ENCODE results near the gene IL1RAPL2. TPM values are rescaled to one million over a fixed set of nuclear protein-coding genes. Genes with fewer than 3 reads are reported as not detected.

Gene IL1RAPL2
- total RNA-seq, 4 donors from 2014 or later = 0.19 to 0.38 TPM; not detected in 2

DNA sequence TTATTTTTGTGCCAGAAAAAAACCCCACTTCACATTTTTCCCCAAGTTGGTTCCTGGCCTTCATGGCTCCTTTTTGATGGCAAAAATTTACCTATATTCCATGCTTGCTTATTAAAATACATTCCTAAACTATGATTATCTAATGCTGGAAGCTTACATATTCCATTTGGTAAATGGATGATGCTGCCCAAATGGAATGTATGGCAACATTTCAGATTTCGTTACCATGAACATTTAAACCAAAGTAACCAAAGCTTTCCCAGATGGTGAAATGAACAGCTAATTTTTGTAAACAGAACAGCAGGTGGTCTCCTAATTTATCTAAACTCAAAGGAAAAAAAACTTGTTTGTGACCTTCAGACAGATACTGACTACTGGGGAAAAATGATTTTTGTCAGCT, 765.2 kb downstream of the IL1RAPL2 start:
- no peak overlapping the region for H3K4me3 ChIP-seq (ENCODE audit: low read depth, poor library complexity, severe bottlenecking)
- no peak for TF ChIP-seq POLR2A (IDR thresholded peaks at IDR 0.05)
- TF ChIP-seq CTCF (IDR thresholded peaks at IDR 0.05) = no peak
- 39 to 47% methylated on average over 1 of the region's 1 CpG for WGBS, 2 donors
- intact Hi-C loops (cut with DNase I; ENCODE audit: low total_unique reads) = no loop called here
- DNase-seq (ENCODE audit: low spot score in 2 of 2) = no peak

- intact Hi-C loops (cut with DNase I; ENCODE audit: low total_unique reads) = no loop called here
- WGBS, 2 donors = 91 to 98% methylated on average over 3 of the region's 3 CpGs
- no peak overlapping the region for H3K4me3 ChIP-seq (ENCODE audit: low read depth, poor library complexity, severe bottlenecking)
- no peak for DNase-seq (ENCODE audit: low spot score in 2 of 2)
- no peak for TF ChIP-seq POLR2A (IDR thresholded peaks at IDR 0.05)
Observed at GRCh38 chrX:105347373-105347772, 781.4 kb downstream of the IL1RAPL2 start.

- intact Hi-C loops (cut with DNase I; ENCODE audit: low total_unique reads) = no loop called here
Observed at GRCh38 chrX:105349476-105349875, 783.5 kb downstream of the IL1RAPL2 start.

DNA sequence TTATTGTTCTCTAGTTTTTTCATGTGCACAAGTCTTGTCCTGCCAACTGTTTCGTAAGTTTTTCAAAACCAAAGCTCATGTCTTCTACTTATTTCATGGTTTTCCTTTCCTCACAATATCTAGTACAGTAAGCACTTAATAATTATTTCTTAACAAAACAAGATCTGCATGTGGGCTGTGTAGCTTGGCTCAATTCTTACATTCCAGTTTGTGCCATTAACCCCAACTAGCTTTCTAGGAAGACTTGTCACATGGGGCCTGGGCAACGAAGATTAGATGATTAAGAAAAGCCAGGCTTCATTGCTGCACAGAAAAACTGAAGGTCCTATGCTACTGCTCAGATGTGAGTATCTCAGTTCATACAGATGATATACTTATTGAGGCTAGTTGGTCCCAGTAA, 809.8 kb downstream of the IL1RAPL2 start:
- intact Hi-C loops (cut with DNase I; ENCODE audit: low total_unique reads) = no loop called here
- TF ChIP-seq POLR2A (IDR thresholded peaks at IDR 0.05) = no peak
- no peak for TF ChIP-seq CTCF (IDR thresholded peaks at IDR 0.05)
- DNase-seq (ENCODE audit: low spot score in 2 of 2) = no peak
- WGBS, 2 donors = 33 to 34% methylated on average over 2 of the region's 2 CpGs
- no peak overlapping the region for H3K4me3 ChIP-seq (ENCODE audit: low read depth, poor library complexity, severe bottlenecking)

More at GRCh38 chrX:105349476-105349875, 783.5 kb downstream of the IL1RAPL2 start:
- no peak overlapping the region for H3K4me3 ChIP-seq (ENCODE audit: low read depth, poor library complexity, severe bottlenecking)
- TF ChIP-seq CTCF (IDR thresholded peaks at IDR 0.05) (no peak), POLR2A (IDR thresholded peaks at IDR 0.05) (no peak)
- DNase-seq (ENCODE audit: low spot score in 2 of 2) = no peak

DNA sequence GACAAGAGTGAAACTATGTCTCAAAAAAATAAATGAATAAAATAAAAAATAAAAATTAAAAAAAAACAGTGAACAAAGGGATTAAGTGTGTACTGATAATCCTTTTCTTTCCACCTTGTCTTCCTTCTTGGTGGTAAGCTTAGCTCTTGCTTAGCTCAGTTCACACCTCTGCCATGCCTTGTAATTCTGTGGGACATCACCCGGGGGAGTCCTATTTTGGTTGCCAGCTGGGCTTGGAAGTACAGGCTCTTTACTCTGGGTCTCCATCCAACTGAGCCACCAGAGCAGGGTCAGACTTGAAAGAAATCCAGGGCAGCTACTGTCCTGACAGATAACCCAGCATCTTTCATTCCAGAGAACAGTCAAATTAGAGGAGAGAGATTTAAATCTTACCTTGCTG, 858.7 kb downstream of the IL1RAPL2 start:
- WGBS, 2 donors = 83 to 92% methylated on average over 1 of the region's 1 CpG
- H3K4me3 ChIP-seq (ENCODE audit: low read depth, poor library complexity, severe bottlenecking) = no peak overlapping the region
- TF ChIP-seq CTCF (IDR thresholded peaks at IDR 0.05) = no peak
- TF ChIP-seq POLR2A (IDR thresholded peaks at IDR 0.05) = no peak
- DNase-seq (ENCODE audit: low spot score in 2 of 2) = no peak
- intact Hi-C loops (cut with DNase I; ENCODE audit: low total_unique reads) = no loop called here

DNA sequence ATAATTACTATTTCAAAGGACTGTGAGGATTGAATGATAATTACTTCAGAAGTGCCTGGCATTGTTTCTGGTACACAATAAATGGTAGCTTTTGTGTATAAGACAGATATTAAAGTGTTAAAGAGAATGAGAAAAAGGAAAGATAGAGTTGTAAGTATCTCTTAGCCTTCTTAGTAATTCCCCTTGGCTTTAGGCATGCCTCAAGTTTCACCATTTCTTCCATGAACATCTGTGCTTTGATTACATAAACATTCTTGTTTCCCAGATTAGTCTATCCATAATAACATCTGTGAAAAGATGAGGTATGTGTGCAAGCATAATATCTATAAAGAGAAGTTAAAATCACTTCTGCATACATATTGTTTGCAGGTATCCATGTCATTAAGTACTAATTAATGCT, 885.4 kb downstream of the IL1RAPL2 start:
- TF ChIP-seq POLR2A (IDR thresholded peaks at IDR 0.05) (no peak), CTCF (IDR thresholded peaks at IDR 0.05) (no peak)
- H3K4me3 ChIP-seq (ENCODE audit: low read depth, poor library complexity, severe bottlenecking) = no peak overlapping the region
- intact Hi-C loops (cut with DNase I; ENCODE audit: low total_unique reads) = no loop called here
- no peak for DNase-seq (ENCODE audit: low spot score in 2 of 2)
